ENCODE results near the gene KCNJ1. TPM values are rescaled to one million over a fixed set of nuclear protein-coding genes. Genes with fewer than 3 reads are reported as not detected.

Gene KCNJ1
- total and polyA plus RNA-seq, 2 donors (not counting 1 experiment from before 2014, with no cell fraction given) = not detected

GRCh38 chr11:128806506-128807261 is 60.4 kb downstream of the KCNJ1 start:
- Histone ChIP-seq H3K9ac (ENCODE audit: insufficient read depth, low read length) (no peak overlapping the region), H4K20me1 (ENCODE audit: control insufficient read depth, extremely low read depth, insufficient read depth, low read length) (no peaks in the 10 kb centered on the region), H3K27ac (ENCODE audit: insufficient read depth, low read length) (no peak overlapping the region), H3K4me1 (ENCODE audit: control insufficient read depth, extremely low read depth, insufficient read depth, low read length) (no peaks in the 10 kb centered on the region), H3K9me3 (ENCODE audit: control insufficient read depth, insufficient read depth, low read depth, low read length) (no peaks in the 10 kb centered on the region), H2AFZ (ENCODE audit: low read length) (no peak overlapping the region), H3K4me3 (replicated peaks in 1 of 4; ENCODE audit: control extremely low read depth in 1 of 4, insufficient read depth in 1 of 4, low read depth in 3 of 4, low read length in 4 of 4) (no peak overlapping the region), H3K27me3 (ENCODE audit: control insufficient read depth, insufficient read depth, low read length) (no peaks in the 10 kb centered on the region), H3K36me3 (ENCODE audit: control insufficient read depth, insufficient read depth, low read length) (no peaks in the 10 kb centered on the region), H3K79me2 (ENCODE audit: control insufficient read depth, insufficient read depth, low read length) (no peaks in the 10 kb centered on the region), H3K4me2 (ENCODE audit: extremely low read depth, insufficient read depth, low read length) (no peak overlapping the region)
- peak in 1 of 2 donors; percentile 82 for DNase-seq (ENCODE audit: low read depth in 2 of 2)
- TF ChIP-seq EZH2 (IDR thresholded peaks at IDR 0.05; ENCODE audit: low read length, missing control alignments) (no peak), CTCF (conservative IDR thresholded peaks at IDR 0.05 in 1 of 2, IDR thresholded peaks at IDR 0.05 in 1 of 2; ENCODE audit: low read depth in 1 of 2, low read length in 2 of 2) (no peak)

GRCh38 chr11:128804481-128804880 is 62.6 kb downstream of the KCNJ1 start:
- Histone ChIP-seq H3K9ac (ENCODE audit: insufficient read depth, low read length) (no peak overlapping the region), H3K4me2 (ENCODE audit: extremely low read depth, insufficient read depth, low read length) (no peak overlapping the region), H3K4me1 (ENCODE audit: control insufficient read depth, extremely low read depth, insufficient read depth, low read length) (no peaks in the 10 kb centered on the region), H3K79me2 (ENCODE audit: control insufficient read depth, insufficient read depth, low read length) (no peaks in the 10 kb centered on the region), H4K20me1 (ENCODE audit: control insufficient read depth, extremely low read depth, insufficient read depth, low read length) (no peaks in the 10 kb centered on the region), H3K27me3 (ENCODE audit: control insufficient read depth, insufficient read depth, low read length) (no peaks in the 10 kb centered on the region), H3K4me3 (replicated peaks in 1 of 4; ENCODE audit: control extremely low read depth in 1 of 4, insufficient read depth in 1 of 4, low read depth in 3 of 4, low read length in 4 of 4) (no peak overlapping the region), H3K36me3 (ENCODE audit: control insufficient read depth, insufficient read depth, low read length) (no peaks in the 10 kb centered on the region), H3K27ac (ENCODE audit: insufficient read depth, low read length) (no peak overlapping the region), H2AFZ (ENCODE audit: low read length) (no peak overlapping the region), H3K9me3 (ENCODE audit: control insufficient read depth, insufficient read depth, low read depth, low read length) (no peaks in the 10 kb centered on the region)
- TF ChIP-seq EZH2 (IDR thresholded peaks at IDR 0.05; ENCODE audit: low read length, missing control alignments) = no peak
- TF ChIP-seq CTCF (conservative IDR thresholded peaks at IDR 0.05 in 1 of 2, IDR thresholded peaks at IDR 0.05 in 1 of 2; ENCODE audit: low read depth in 1 of 2, low read length in 2 of 2) = no peak
- peak in 1 of 2 donors; percentile 71 for DNase-seq (ENCODE audit: low read depth in 2 of 2)

GRCh38 chr11:128803449-128804245 is 63.4 kb downstream of the KCNJ1 start:
- H3K4me2 ChIP-seq (ENCODE audit: extremely low read depth, insufficient read depth, low read length) = no peak overlapping the region
- no peaks in the 10 kb centered on the region for H3K4me1 ChIP-seq (ENCODE audit: control insufficient read depth, extremely low read depth, insufficient read depth, low read length)
- TF ChIP-seq EZH2 (IDR thresholded peaks at IDR 0.05; ENCODE audit: low read length, missing control alignments) = no peak
- no peak for TF ChIP-seq CTCF (conservative IDR thresholded peaks at IDR 0.05 in 1 of 2, IDR thresholded peaks at IDR 0.05 in 1 of 2; ENCODE audit: low read depth in 1 of 2, low read length in 2 of 2)
- no peaks in the 10 kb centered on the region for H4K20me1 ChIP-seq (ENCODE audit: control insufficient read depth, extremely low read depth, insufficient read depth, low read length)
- H2AFZ ChIP-seq (ENCODE audit: low read length) = no peak overlapping the region
- H3K4me3 ChIP-seq (replicated peaks in 1 of 4; ENCODE audit: control extremely low read depth in 1 of 4, insufficient read depth in 1 of 4, low read depth in 3 of 4, low read length in 4 of 4) = no peak overlapping the region
- no peaks in the 10 kb centered on the region for H3K27me3 ChIP-seq (ENCODE audit: control insufficient read depth, insufficient read depth, low read length)
- DNase-seq (ENCODE audit: low read depth in 2 of 2) = no peak
- no peaks in the 10 kb centered on the region for H3K79me2 ChIP-seq (ENCODE audit: control insufficient read depth, insufficient read depth, low read length)
- H3K36me3 ChIP-seq (ENCODE audit: control insufficient read depth, insufficient read depth, low read length) = no peaks in the 10 kb centered on the region
- H3K27ac ChIP-seq (ENCODE audit: insufficient read depth, low read length) = no peak overlapping the region
- no peak overlapping the region for H3K9ac ChIP-seq (ENCODE audit: insufficient read depth, low read length)
- H3K9me3 ChIP-seq (ENCODE audit: control insufficient read depth, insufficient read depth, low read depth, low read length) = no peaks in the 10 kb centered on the region
